ENCODE results near the gene CPA5. TPM values are rescaled to one million over a fixed set of nuclear protein-coding genes. Genes with fewer than 3 reads are reported as not detected.

Gene CPA5
- polyA plus RNA-seq, 1 of the 3 experiments (the other 2 are of a cell fraction) = 1.3 TPM

DNA sequence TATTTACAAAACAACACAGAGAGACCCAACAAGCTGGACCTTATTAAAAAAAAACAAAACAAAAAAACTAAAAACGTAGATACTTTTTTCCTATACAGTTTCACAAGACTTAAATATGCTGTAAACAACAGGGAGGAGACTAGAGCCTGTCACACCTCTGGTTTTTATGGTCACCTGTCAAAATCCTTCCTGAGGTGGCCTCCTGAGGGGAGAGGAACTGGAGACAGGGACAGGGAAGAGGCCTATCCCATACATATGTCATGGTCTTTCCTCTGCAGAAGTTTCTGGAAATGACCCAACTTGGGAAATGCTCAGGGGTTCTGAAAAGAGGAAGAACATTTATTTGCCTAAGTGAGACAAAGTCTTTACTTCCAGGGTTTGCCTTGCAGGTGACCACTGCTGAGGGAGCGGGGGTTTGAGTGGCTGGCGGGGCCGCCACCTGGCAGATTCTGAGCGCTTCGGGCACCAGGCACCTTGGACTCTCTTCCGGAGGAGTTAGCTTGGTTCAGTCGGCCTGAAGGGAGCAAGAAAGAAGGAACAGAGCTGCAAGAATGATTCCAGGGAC is 54.0 kb downstream of the CPA5 start:
- H3K4me3 ChIP-seq (ENCODE audit: low read depth in 2 of 2, low read length in 1 of 2) = no peak overlapping the region
- POLR2A ChIA-PET = no interaction called here
- DNase-seq = no peak
- peaks cover 8 to 21% of the 10 kb centered on the region in 2 experiments for H3K36me3 ChIP-seq (replicated peaks in 1 of 2; ENCODE audit: control insufficient read depth in 1 of 2, insufficient read depth in 2 of 2, low read length in 1 of 2)
- H3K9me3 ChIP-seq = no peaks in the 10 kb centered on the region
- 93% methylated on average over 8 of the region's 8 CpGs for WGBS (ENCODE audit: low lambda C conversion rate)
- H3K9ac ChIP-seq = no peak overlapping the region
- CTCF ChIA-PET = no interaction called here
- H3F3A ChIP-seq (replicated peaks; ENCODE audit: insufficient read depth) = no peaks in the 10 kb centered on the region
- H3K4me2 ChIP-seq = no peak overlapping the region
- H3K4me1 ChIP-seq (ENCODE audit: control insufficient read depth in 1 of 2, insufficient read depth in 2 of 2, low read depth in 1 of 2, low read length in 1 of 2) = peaks cover 0 to 30% of the 10 kb centered on the region in 2 experiments; a peak in 2 of 4 replicates
- no peaks in the 10 kb centered on the region for H4K20me1 ChIP-seq (ENCODE audit: insufficient read depth)
- TF ChIP-seq NRF1 (IDR thresholded peaks at IDR 0.05; ENCODE audit: low read depth, low read length) (no peak), TCF12 (IDR thresholded peaks at IDR 0.05) (no peak), TAF1 (IDR thresholded peaks at IDR 0.05; ENCODE audit: borderline replicate concordance, low read depth, low read length) (no peak), EZH2phosphoT487 (IDR thresholded peaks at IDR 0.05; ENCODE audit: borderline replicate concordance, low read depth) (no peak), CHD2 (IDR thresholded peaks at IDR 0.05; ENCODE audit: low read length, partially characterized antibody) (no peak), RAD21 (IDR thresholded peaks at IDR 0.05; ENCODE audit: low read length) (no peak), RXRA (IDR thresholded peaks at IDR 0.05; ENCODE audit: borderline replicate concordance, low read depth) (no peak), ELF1 (IDR thresholded peaks at IDR 0.05) (no peak), FOXM1 (IDR thresholded peaks at IDR 0.05; ENCODE audit: low read depth) (no peak), GABPA (IDR thresholded peaks at IDR 0.05; ENCODE audit: low read depth) (no peak), FOSL2 (IDR thresholded peaks at IDR 0.05; ENCODE audit: borderline replicate concordance, low read depth) (no peak)
- TF ChIP-seq, protein P1, sequence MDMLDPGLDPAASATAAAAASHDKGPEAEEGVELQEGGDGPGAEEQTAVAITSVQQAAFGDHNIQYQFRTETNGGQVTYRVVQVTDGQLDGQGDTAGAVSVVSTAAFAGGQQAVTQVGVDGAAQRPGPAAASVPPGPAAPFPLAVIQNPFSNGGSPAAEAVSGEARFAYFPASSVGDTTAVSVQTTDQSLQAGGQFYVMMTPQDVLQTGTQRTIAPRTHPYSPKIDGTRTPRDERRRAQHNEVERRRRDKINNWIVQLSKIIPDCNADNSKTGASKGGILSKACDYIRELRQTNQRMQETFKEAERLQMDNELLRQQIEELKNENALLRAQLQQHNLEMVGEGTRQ (IDR thresholded peaks at IDR 0.05; ENCODE audit: borderline replicate concordance, low read depth, low read length) = no peak
- TF ChIP-seq, protein P2, sequence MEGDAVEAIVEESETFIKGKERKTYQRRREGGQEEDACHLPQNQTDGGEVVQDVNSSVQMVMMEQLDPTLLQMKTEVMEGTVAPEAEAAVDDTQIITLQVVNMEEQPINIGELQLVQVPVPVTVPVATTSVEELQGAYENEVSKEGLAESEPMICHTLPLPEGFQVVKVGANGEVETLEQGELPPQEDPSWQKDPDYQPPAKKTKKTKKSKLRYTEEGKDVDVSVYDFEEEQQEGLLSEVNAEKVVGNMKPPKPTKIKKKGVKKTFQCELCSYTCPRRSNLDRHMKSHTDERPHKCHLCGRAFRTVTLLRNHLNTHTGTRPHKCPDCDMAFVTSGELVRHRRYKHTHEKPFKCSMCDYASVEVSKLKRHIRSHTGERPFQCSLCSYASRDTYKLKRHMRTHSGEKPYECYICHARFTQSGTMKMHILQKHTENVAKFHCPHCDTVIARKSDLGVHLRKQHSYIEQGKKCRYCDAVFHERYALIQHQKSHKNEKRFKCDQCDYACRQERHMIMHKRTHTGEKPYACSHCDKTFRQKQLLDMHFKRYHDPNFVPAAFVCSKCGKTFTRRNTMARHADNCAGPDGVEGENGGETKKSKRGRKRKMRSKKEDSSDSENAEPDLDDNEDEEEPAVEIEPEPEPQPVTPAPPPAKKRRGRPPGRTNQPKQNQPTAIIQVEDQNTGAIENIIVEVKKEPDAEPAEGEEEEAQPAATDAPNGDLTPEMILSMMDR (IDR thresholded peaks at IDR 0.05) = no peak
- no peak overlapping the region for H3K27ac ChIP-seq (ENCODE audit: low read depth in 2 of 2, low read length in 1 of 2)
- H3K27me3 ChIP-seq (ENCODE audit: insufficient read depth) = no peaks in the 10 kb centered on the region
- no peaks in the 10 kb centered on the region for H3K9me2 ChIP-seq
- no peaks in the 10 kb centered on the region for H3K79me2 ChIP-seq (ENCODE audit: insufficient read depth)
- H2AFZ ChIP-seq (ENCODE audit: low read depth) = no peak overlapping the region

DNA sequence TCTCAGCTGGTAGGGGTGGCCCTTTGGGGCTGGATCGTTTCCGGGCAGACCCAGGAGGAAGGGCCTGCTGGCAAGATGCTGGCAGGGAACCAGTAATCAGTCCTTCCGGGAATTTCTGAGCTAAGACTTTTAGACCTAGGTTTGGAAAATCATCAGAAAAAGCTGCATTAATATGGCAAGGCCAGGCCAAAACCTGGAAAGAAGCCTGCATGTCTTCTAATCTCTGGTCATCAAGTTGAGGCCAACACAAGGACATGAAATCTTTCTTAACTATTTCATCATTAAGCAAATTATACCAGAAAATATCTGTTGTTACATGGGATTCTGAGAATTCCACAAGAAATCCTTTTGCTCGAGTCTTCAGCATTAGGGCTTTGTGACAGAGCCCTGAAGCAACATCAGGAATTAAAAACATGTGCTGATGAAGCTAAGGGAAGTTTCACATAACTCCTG is 55.5 kb downstream of the CPA5 start:
- Histone ChIP-seq H3K27me3 (ENCODE audit: insufficient read depth) (no peaks in the 10 kb centered on the region), H2AFZ (ENCODE audit: low read depth) (no peak overlapping the region), H4K20me1 (ENCODE audit: insufficient read depth) (no peaks in the 10 kb centered on the region), H3K27ac (ENCODE audit: low read depth in 2 of 2, low read length in 1 of 2) (peak overlapping the region; percentile 34 to 70; a peak in 3 of 4 replicates), H3K36me3 (replicated peaks in 1 of 2; ENCODE audit: control insufficient read depth in 1 of 2, insufficient read depth in 2 of 2, low read length in 1 of 2) (peaks cover 8 to 26% of the 10 kb centered on the region in 2 experiments), H3F3A (replicated peaks; ENCODE audit: insufficient read depth) (no peaks in the 10 kb centered on the region), H3K9me2 (no peaks in the 10 kb centered on the region), H3K9ac (no peak overlapping the region), H3K4me2 (no peak overlapping the region), H3K4me3 (ENCODE audit: low read depth in 2 of 2, low read length in 1 of 2) (no peak overlapping the region), H3K4me1 (ENCODE audit: control insufficient read depth in 1 of 2, insufficient read depth in 2 of 2, low read depth in 1 of 2, low read length in 1 of 2) (peaks cover 0 to 26% of the 10 kb centered on the region in 2 experiments; a peak in 2 of 4 replicates), H3K79me2 (ENCODE audit: insufficient read depth) (no peaks in the 10 kb centered on the region), H3K9me3 (no peaks in the 10 kb centered on the region)
- no peak for DNase-seq
- WGBS (ENCODE audit: low lambda C conversion rate) = 68% methylated on average over 4 of the region's 4 CpGs
- ChIA-PET CTCF (no interaction called here), POLR2A (no interaction called here)
- no peak for TF ChIP-seq FOXM1 (IDR thresholded peaks at IDR 0.05; ENCODE audit: low read depth)
- TF ChIP-seq TCF12 (IDR thresholded peaks at IDR 0.05) = peak; percentile 40; the same call in 1 of the 2 replicates

All from SK-N-SH (cell line).